ENCODE results near the gene ANKRD23. TPM values are rescaled to one million over a fixed set of nuclear protein-coding genes. Genes with fewer than 3 reads are reported as not detected.
A peak's percentile ranks its signal among the peaks of the same experiment; 100 is the strongest.
"Not testable (repeated sequence)": the region's sequence is repeated elsewhere in the genome, so short reads cannot be mapped to it uniquely, and the experiment has no call there.

The ANKRD23 gene
- polyA plus RNA-seq, 1 donor: 13.8 TPM

- no peak for DNase-seq
Observed at GRCh38 chr2:96813656-96814055, 30.2 kb downstream of the ANKRD23 start.

GRCh38 chr2:96811917-96812316 is 31.9 kb downstream of the ANKRD23 start:
- DNase-seq: peak; percentile 85

GRCh38 chr2:96810783-96811192 is 33.0 kb downstream of the ANKRD23 start:
- no peak for DNase-seq

GRCh38 chr2:96809951-96810782 is 33.7 kb downstream of the ANKRD23 start:
- DNase-seq: no peak

GRCh38 chr2:96809216-96809882 is 34.5 kb downstream of the ANKRD23 start:
- DNase-seq: no peak

GRCh38 chr2:96808176-96808837 is 35.5 kb downstream of the ANKRD23 start:
- DNase-seq: no peak

GRCh38 chr2:96807127-96807471 is 36.7 kb downstream of the ANKRD23 start:
- no peak for DNase-seq

GRCh38 chr2:96806468-96807126 is 37.2 kb downstream of the ANKRD23 start:
- DNase-seq: no peak

GRCh38 chr2:96805946-96806345 is 37.9 kb downstream of the ANKRD23 start:
- not testable (repeated sequence) for DNase-seq

GRCh38 chr2:96804986-96805385 is 38.8 kb downstream of the ANKRD23 start:
- DNase-seq: no peak

GRCh38 chr2:96802721-96803120 is 41.1 kb downstream of the ANKRD23 start:
- no peak for DNase-seq

- no peak for DNase-seq
Observed at GRCh38 chr2:96801786-96802595, 41.8 kb downstream of the ANKRD23 start.

GRCh38 chr2:96801005-96801785 is 42.6 kb downstream of the ANKRD23 start:
- DNase-seq: peak; percentile 65

- DNase-seq: no peak
Observed at GRCh38 chr2:96800061-96801004, 43.5 kb downstream of the ANKRD23 start.

GRCh38 chr2:96799623-96799935 is 44.2 kb downstream of the ANKRD23 start:
- no peak for DNase-seq

GRCh38 chr2:96798733-96799622 is 44.8 kb downstream of the ANKRD23 start:
- no peak for DNase-seq

GRCh38 chr2:96797066-96797625 is 46.7 kb downstream of the ANKRD23 start:
- no peak for DNase-seq

- not testable (repeated sequence) for DNase-seq
Observed at GRCh38 chr2:96796497-96796896, 47.3 kb downstream of the ANKRD23 start.

- no peak for DNase-seq
Observed at GRCh38 chr2:96795076-96795475, 48.7 kb downstream of the ANKRD23 start.

Data from hindlimb muscle (tissue), 1 donor.